IPS-18a (cell line): Measurements from ENCODE around the gene TPST2.

Experiments
- H3K27ac ChIP-seq: one replicate; pipeline ENCODE4 v1.5.1; 2013; ENCODE audit warnings: low read length
- H3K27me3 ChIP-seq: one replicate; pipeline ENCODE4 v1.6.1; 2013; ENCODE audit warnings: mild to moderate bottlenecking, low read length; ENCODE audit not compliant: control insufficient read depth, insufficient read depth
- H3K36me3 ChIP-seq: one replicate; pipeline ENCODE4 v1.6.1; 2013; ENCODE audit warnings: low read depth, low read length; ENCODE audit not compliant: control insufficient read depth
- H3K4me1 ChIP-seq: one replicate; pipeline ENCODE4 v1.6.1; 2013; ENCODE audit warnings: low read depth, low read length; ENCODE audit not compliant: control insufficient read depth
- H3K4me3 ChIP-seq: one replicate; pipeline ENCODE4 v1.5.1; 2013; ENCODE audit warnings: low read length
- H3K9ac ChIP-seq: one replicate; pipeline ENCODE4 v1.6.1; 2013; ENCODE audit warnings: mild to moderate bottlenecking, low read length, moderate library complexity
- H3K9me3 ChIP-seq: one replicate; pipeline ENCODE4 v1.6.1; 2013; ENCODE audit warnings: low read depth, low read length; ENCODE audit not compliant: control insufficient read depth

TPST2 gene

DNA sequence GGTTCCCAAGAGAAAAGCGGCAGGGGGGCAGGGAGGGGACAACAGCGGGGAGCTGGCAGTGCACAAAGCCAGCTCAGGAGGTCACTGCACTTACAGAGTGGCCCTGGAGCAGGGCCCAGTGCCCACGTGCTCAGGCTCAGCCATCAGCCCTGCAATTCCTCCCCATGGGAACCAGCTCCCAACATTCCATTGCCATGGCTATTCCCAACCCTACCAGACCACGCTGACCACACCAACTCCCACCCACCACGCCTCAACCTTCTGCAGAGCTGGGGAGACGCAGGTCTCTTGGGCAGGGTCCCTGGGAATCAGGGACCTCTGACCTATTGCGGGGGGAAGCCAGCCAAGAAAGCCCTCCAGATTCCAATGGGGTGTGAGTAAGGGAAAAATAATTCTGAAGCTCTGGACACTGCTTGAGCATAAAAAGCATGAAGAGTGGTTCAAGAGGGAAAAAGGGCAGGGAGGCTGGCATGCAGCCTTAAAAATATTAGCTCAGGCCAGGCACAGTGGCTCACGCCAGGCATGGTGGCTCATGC, 39.4 kb downstream of the TPST2 start:
- no peak overlapping the region for H3K4me3 ChIP-seq
- no peak overlapping the region for H3K9ac ChIP-seq
- no peaks in the 10 kb centered on the region for H3K27me3 ChIP-seq
- H3K27ac ChIP-seq = no peak overlapping the region
- H3K9me3 ChIP-seq = no peaks in the 10 kb centered on the region
- H3K36me3 ChIP-seq = no peaks in the 10 kb centered on the region
- peaks cover 21% of the 10 kb centered on the region for H3K4me1 ChIP-seq

DNA sequence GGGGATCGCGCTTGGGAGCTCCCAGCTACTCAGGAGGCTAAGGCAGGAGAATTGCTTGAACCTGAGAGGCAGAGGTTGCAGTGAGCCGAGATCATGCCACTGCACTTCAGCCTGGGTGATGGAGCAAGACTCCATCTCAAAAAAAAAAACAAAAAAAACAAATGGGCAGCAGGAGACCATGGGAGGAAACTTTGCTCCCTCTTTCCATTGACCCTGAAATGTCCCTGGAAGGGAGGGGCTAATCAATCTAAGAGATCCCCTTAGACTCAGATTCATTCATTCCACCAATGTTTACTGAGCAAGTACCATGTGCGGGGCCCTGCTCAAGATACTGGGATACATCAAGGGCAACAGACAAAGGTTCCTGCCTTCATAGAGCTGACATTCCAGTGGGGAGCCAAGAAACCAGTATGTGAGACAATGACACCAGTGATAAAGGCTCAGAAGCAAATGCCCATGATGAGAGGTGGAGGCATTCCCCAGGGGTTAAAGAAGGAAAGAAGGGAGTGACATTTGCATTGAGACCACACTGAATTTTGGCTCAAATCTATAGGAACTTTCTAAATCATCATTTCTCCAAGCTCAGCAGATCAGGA, 39.9 kb downstream of the TPST2 start:
- Histone ChIP-seq H3K9me3 (no peaks in the 10 kb centered on the region), H3K36me3 (no peaks in the 10 kb centered on the region), H3K4me1 (peaks cover 15% of the 10 kb centered on the region), H3K9ac (no peak overlapping the region), H3K4me3 (no peak overlapping the region), H3K27me3 (no peaks in the 10 kb centered on the region), H3K27ac (no peak overlapping the region)

DNA sequence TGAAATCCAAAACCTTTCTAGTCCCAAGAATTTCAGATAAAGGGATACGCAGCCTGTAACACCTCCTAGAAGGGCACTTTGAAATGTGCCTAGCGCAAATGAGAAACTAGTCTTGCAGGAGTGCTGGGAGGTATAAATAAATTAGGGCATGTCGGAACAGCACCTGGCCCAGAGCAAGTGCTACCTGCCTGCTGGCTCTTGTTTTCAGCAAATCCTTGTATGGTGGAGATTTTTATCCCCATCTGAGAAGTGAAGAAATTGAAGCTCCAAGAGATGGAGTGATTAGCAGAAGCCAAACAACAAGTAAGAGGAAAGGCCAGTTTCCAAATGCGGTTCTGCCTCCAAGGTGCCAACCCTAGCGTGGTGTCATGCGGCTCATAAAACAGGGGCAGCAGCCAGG, 40.9 kb downstream of the TPST2 start:
- H3K27me3 ChIP-seq = no peaks in the 10 kb centered on the region
- H3K4me3 ChIP-seq = no peak overlapping the region
- no peak overlapping the region for H3K9ac ChIP-seq
- H3K4me1 ChIP-seq = peaks cover 9% of the 10 kb centered on the region
- H3K9me3 ChIP-seq = no peaks in the 10 kb centered on the region
- no peak overlapping the region for H3K27ac ChIP-seq
- H3K36me3 ChIP-seq = no peaks in the 10 kb centered on the region

DNA sequence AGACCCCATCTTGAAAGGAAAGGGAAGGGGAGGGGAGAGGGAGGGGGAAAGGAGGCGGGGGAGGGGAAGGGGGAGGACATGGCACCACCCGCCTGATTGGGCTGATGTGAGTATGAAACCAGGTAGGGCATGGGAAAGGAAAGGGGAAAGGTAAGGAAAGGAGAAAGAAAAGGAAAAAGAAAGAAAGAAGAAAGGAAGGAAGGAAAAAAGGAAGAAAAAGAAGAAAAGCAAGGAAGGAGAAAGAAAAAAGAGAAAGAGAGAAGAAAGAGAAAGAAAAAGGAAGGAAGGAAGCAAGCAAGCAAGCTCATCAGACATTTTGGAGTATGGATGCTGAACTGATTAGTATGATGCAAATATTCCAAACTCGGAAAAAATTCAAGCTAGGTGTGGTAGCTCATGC, 41.6 kb downstream of the TPST2 start:
- no peaks in the 10 kb centered on the region for H3K9me3 ChIP-seq
- H3K27me3 ChIP-seq = no peaks in the 10 kb centered on the region
- H3K36me3 ChIP-seq = no peaks in the 10 kb centered on the region
- H3K4me1 ChIP-seq = peaks cover 9% of the 10 kb centered on the region
- no peak overlapping the region for H3K9ac ChIP-seq
- H3K27ac ChIP-seq = no peak overlapping the region
- H3K4me3 ChIP-seq = no peak overlapping the region

DNA sequence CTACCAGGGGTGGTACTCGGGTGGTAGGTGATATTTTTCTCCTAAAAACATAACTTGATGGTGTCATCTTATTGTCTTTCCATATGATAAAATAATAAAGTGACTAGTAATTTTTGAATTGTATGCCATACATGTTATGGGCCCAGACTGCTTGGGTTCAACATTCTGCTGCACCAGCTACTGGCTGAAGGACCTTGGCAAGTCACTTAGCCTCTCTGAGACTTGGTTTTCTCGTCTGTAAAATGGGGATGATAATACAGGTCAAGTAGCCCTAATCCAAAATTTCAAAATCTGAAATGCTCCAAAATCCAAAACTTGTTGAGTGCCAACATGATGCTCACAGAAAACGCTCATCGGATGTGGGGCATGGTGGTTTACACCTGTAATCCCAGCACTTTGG, 42.1 kb downstream of the TPST2 start:
- no peaks in the 10 kb centered on the region for H3K36me3 ChIP-seq
- H3K27ac ChIP-seq = no peak overlapping the region

DNA sequence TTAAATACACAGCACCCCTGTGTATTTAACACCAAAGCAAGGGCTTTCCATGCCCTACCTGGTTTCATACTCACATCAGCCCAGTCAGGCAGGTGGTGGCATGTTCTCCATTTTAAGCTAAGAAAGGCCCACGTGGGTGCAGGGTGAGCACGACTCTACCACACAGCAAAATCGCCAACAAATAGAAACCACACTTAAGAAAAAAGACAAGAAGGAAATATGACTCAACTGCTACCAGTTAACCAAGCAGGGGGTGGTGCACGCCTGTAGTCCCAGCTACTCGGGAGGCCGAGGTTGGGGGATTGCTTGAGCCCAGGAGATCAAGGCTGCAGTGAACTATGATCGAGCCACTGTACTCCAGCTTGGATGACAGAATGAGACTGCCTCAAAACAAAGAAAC, 42.5 kb downstream of the TPST2 start:
- Histone ChIP-seq H3K36me3 (peaks cover 2% of the 10 kb centered on the region), H3K9ac (no peak overlapping the region), H3K4me1 (peaks cover 9% of the 10 kb centered on the region), H3K9me3 (no peaks in the 10 kb centered on the region), H3K27me3 (no peaks in the 10 kb centered on the region), H3K27ac (no peak overlapping the region), H3K4me3 (no peak overlapping the region)

More for the DNA sequence above, 42.1 kb downstream of the TPST2 start:
- H3K27me3 ChIP-seq = no peaks in the 10 kb centered on the region
- H3K4me3 ChIP-seq = no peak overlapping the region
- no peaks in the 10 kb centered on the region for H3K9me3 ChIP-seq
- peaks cover 9% of the 10 kb centered on the region for H3K4me1 ChIP-seq
- no peak overlapping the region for H3K9ac ChIP-seq

DNA sequence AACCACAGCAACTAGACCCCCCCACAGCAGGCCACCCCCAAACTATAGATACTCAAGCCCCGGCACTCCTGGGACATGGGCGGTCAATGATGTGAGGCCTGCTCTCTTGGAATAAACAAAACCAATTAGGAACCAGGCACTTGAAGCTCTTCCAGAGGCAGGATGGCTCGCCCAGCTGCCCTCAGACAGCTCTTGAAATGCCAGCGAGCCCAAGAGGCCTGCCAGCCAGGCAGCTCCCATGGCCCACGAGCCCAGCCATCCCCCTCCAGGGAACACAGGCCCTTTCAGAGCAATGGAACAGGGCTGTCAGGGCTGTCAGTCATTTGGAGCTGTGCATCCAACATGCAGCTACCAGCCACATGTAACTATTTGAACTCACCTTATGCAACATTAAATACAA, 43.6 kb downstream of the TPST2 start:
- H3K27me3 ChIP-seq = no peaks in the 10 kb centered on the region
- no peak overlapping the region for H3K9ac ChIP-seq
- H3K27ac ChIP-seq = no peak overlapping the region
- peaks cover 9% of the 10 kb centered on the region for H3K4me1 ChIP-seq
- H3K4me3 ChIP-seq = no peak overlapping the region
- no peaks in the 10 kb centered on the region for H3K9me3 ChIP-seq
- H3K36me3 ChIP-seq = peaks cover 8% of the 10 kb centered on the region

DNA sequence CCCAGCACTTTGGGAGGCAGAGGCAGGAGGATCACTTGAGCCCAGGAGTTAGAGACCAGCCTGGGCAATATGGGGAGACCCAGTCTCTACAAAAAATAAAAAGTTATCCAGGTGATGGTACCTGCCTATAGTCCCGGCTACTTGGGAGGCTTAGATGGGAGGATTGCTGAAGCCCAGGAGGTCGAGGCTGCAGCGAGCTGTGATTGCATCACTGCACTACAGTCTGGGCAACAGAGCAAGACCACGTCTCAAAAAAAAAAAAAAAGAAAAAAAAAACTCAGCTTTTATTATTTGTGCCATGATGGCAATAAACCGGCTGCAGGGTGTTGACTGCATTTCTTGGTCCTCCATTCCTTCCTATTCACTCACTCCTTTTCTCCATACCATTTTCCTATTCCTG, 44.1 kb downstream of the TPST2 start:
- no peaks in the 10 kb centered on the region for H3K27me3 ChIP-seq
- no peaks in the 10 kb centered on the region for H3K9me3 ChIP-seq
- no peak overlapping the region for H3K9ac ChIP-seq
- H3K4me3 ChIP-seq = no peak overlapping the region
- H3K4me1 ChIP-seq = peaks cover 9% of the 10 kb centered on the region
- H3K27ac ChIP-seq = no peak overlapping the region
- H3K36me3 ChIP-seq = peaks cover 10% of the 10 kb centered on the region

DNA sequence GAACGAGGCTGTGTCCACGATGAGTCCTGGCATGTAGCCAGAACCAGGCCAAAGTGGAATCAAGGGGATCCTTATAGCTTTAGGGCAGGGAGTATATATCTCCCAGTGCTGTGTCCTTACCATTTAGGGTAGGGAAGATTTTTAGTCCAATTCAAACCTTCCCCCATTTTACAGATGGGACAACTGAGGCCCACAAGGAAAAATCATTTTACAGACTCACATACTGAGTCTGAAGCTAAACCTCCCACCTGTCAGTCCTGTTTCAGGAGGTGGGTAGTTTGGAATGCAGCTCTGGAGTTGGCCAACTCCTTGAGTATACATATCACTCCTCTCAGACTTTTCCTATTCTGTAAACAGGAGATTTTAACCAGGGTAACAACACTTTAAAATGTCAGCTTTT, 44.5 kb downstream of the TPST2 start:
- Histone ChIP-seq H3K9me3 (no peaks in the 10 kb centered on the region), H3K4me3 (no peak overlapping the region), H3K36me3 (peaks cover 15% of the 10 kb centered on the region), H3K27ac (no peak overlapping the region), H3K9ac (no peak overlapping the region), H3K4me1 (peaks cover 5% of the 10 kb centered on the region), H3K27me3 (no peaks in the 10 kb centered on the region)

DNA sequence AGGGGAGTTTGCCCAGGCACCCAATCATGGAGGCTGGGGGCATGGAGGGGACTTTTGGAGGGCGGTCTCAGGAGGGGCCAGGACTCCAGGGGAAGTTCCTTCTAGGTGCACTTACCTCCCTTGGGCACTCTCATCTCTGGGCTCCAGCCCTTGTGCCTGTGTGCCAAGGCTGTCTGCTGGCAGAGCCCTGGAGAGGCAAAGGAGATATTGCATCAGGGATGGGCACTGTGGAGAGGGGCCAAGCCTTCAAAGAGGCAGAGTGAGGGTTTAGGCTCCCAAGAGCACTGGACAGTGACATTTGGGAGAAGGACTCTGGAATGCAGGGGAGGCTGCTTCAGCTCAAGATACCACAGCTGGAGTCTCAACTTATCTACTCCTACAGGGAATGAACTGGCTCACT, 45.4 kb downstream of the TPST2 start:
- Histone ChIP-seq H3K4me3 (no peak overlapping the region), H3K27ac (no peak overlapping the region), H3K9ac (no peak overlapping the region), H3K4me1 (no peaks in the 10 kb centered on the region), H3K9me3 (no peaks in the 10 kb centered on the region), H3K36me3 (peaks cover 23% of the 10 kb centered on the region), H3K27me3 (no peaks in the 10 kb centered on the region)

DNA sequence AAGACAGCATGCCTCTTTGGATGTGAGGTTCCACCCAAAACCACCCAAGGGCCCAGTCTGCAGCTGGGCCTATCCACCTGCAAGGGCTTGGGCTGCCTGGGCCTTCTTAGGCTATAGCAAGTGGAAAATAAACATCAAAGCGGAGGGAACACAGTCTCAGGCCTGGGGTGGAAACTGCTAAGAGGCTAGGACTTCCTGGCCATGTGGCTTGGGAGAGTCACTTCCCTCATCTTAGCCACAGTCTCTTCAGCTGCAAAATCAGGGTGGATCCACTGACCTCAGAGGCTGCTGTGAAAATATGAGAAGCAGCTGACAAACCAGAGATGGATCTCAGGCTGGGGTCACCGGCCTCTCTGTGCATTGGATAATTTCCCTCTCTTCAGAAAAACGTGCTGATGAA, 47.1 kb downstream of the TPST2 start:
- Histone ChIP-seq H3K27me3 (no peaks in the 10 kb centered on the region), H3K27ac (no peak overlapping the region), H3K9ac (no peak overlapping the region), H3K9me3 (no peaks in the 10 kb centered on the region), H3K4me3 (no peak overlapping the region), H3K36me3 (peaks cover 30% of the 10 kb centered on the region), H3K4me1 (no peaks in the 10 kb centered on the region)

DNA sequence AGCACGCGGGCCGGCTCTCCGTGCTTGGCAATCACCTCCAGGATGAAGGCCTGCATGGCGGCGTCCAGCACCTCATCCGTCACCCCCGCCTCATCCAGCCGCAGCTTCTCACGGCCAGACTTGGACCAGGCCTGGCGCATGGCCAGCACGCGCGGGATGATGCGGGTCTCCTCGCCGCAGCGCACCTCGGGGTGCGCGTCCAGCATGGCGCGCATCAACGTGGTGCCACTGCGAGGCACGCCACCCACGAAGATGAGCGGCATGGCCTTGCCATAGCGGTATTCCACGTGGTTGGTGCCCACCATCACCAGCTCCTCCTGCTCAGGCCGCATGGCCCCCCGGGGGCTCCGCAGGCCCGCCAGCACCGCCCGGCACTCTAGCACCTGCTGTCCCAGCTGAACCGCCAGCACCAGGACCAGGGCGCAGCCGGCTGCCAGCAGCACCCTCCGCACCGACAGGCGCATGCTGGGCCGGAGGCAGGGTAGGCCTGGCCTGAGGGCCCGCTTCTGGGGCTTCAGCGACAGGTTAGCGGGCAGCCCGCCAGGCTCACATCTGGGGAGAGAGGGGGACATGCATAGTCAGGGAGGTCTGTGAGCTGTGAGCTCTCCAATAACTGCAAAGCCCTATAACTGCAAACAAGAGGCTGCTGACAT, 48.6 kb downstream of the TPST2 start:
- H3K4me3 ChIP-seq = no peak overlapping the region
- peaks cover 40% of the 10 kb centered on the region for H3K36me3 ChIP-seq
- no peaks in the 10 kb centered on the region for H3K27me3 ChIP-seq
- H3K4me1 ChIP-seq = no peaks in the 10 kb centered on the region
- no peak overlapping the region for H3K27ac ChIP-seq
- H3K9me3 ChIP-seq = no peaks in the 10 kb centered on the region
- no peak overlapping the region for H3K9ac ChIP-seq
